Measurements from ENCODE around the gene SH3BGR.

The SH3BGR gene

DNA sequence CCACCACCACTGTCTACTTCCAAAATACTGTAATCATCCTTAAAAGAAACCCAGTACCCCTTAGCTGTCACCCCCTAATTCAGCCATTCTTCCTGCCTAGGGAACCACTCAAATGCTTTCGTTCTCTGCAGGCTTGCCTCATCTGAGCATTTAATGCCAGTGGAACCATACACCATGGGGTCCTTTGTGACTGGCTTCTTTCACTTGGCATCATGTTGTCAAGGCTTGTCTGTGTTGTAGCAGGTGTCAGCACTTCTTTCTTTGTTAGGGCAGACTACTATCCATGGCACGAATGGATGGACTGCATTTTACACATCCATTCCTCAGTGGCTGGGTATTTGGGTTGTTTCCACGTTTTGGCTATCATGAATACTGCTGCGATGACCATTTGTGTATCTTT, 28.5 kb downstream of the SH3BGR start (continued):
- TF ChIP-seq, protein P1, sequence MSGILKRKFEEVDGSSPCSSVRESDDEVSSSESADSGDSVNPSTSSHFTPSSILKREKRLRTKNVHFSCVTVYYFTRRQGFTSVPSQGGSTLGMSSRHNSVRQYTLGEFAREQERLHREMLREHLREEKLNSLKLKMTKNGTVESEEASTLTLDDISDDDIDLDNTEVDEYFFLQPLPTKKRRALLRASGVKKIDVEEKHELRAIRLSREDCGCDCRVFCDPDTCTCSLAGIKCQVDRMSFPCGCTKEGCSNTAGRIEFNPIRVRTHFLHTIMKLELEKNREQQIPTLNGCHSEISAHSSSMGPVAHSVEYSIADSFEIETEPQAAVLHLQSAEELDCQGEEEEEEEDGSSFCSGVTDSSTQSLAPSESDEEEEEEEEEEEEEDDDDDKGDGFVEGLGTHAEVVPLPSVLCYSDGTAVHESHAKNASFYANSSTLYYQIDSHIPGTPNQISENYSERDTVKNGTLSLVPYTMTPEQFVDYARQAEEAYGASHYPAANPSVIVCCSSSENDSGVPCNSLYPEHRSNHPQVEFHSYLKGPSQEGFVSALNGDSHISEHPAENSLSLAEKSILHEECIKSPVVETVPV (CRISPR knock-in tag; IDR thresholded peaks at IDR 0.05): no peak
- TF ChIP-seq PPARA (CRISPR knock-in tag; IDR thresholded peaks at IDR 0.05; ENCODE audit: borderline replicate concordance) (no peak), ZNF565 (CRISPR knock-in tag; conservative IDR thresholded peaks at IDR 0.05; ENCODE audit: low read depth) (no peak)

DNA sequence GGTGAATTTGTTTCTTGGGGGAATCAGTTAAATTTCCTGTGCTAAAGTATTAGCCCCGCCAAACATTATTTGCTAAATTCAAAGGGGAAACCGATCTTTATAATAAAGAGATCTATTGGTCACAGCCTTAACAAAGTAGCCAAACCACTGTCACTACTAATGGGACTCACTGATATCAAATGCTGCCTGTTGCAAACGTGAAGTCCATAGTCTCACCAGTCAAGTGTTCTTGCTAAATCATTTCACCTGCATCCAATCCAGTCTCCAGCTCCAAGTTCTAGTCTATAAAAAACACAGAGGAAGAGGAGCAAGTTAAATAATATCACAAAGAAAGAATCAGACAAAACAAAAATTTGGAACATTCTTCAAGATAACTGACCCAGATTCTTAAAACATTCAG, 30.1 kb downstream of the SH3BGR start:
- TF ChIP-seq ZC3H10 (CRISPR knock-in tag; IDR thresholded peaks at IDR 0.05) (no peak), PPARA (CRISPR knock-in tag; IDR thresholded peaks at IDR 0.05; ENCODE audit: borderline replicate concordance) (no peak), OSR1 (CRISPR knock-in tag; IDR thresholded peaks at IDR 0.05) (no peak), PATZ1 (CRISPR knock-in tag; IDR thresholded peaks at IDR 0.05; ENCODE audit: borderline replicate concordance) (no peak), ZFP3 (CRISPR knock-in tag; IDR thresholded peaks at IDR 0.05) (no peak)
- no peak for ATAC-seq

GRCh38 chr21:39483917-39484316, 32.1 kb downstream of the SH3BGR start:
- peak; percentile 72 for ATAC-seq
- TF ChIP-seq ZFP3 (CRISPR knock-in tag; IDR thresholded peaks at IDR 0.05) (peak; percentile 25; the same call in 1 of the 2 replicates), ISL1 (CRISPR knock-in tag; IDR thresholded peaks at IDR 0.05) (peak; percentile 86), PPARA (CRISPR knock-in tag; IDR thresholded peaks at IDR 0.05; ENCODE audit: borderline replicate concordance) (no peak), SNAI2 (CRISPR knock-in tag; IDR thresholded peaks at IDR 0.05) (0 out of 2 replicates have a peak, but pooled peaks have one; percentile 45)
- TF ChIP-seq, protein P2, sequence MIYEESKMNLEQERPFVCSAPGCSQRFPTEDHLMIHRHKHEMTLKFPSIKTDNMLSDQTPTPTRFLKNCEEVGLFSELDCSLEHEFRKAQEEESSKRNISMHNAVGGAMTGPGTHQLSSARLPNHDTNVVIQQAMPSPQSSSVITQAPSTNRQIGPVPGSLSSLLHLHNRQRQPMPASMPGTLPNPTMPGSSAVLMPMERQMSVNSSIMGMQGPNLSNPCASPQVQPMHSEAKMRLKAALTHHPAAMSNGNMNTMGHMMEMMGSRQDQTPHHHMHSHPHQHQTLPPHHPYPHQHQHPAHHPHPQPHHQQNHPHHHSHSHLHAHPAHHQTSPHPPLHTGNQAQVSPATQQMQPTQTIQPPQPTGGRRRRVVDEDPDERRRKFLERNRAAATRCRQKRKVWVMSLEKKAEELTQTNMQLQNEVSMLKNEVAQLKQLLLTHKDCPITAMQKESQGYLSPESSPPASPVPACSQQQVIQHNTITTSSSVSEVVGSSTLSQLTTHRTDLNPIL (CRISPR knock-in tag; IDR thresholded peaks at IDR 0.05; ENCODE audit: low read depth): peak; percentile 77

GRCh38 chr21:39484711-39485276, 33.0 kb downstream of the SH3BGR start:
- peak; percentile 92 for TF ChIP-seq ISL1 (CRISPR knock-in tag; IDR thresholded peaks at IDR 0.05)
- TF ChIP-seq SNAI2 (CRISPR knock-in tag; IDR thresholded peaks at IDR 0.05): 0 out of 2 replicates have a peak, but pooled peaks have one; percentile 53
- no peak for TF ChIP-seq TOX (CRISPR knock-in tag; IDR thresholded peaks at IDR 0.05; ENCODE audit: borderline replicate concordance)
- peak; percentile 61; the same call in 1 of the 2 replicates for TF ChIP-seq ZFP3 (CRISPR knock-in tag; IDR thresholded peaks at IDR 0.05)
- TF ChIP-seq, protein P2 (CRISPR knock-in tag; IDR thresholded peaks at IDR 0.05; ENCODE audit: low read depth): peak; percentile 48; the same call in 1 of the 2 replicates

GRCh38 chr21:39489380-39489924, 37.7 kb downstream of the SH3BGR start:
- no peak for ATAC-seq
- TF ChIP-seq BACH2 (CRISPR knock-in tag; IDR thresholded peaks at IDR 0.05; ENCODE audit: borderline replicate concordance): no peak
- TF ChIP-seq, protein P1 (CRISPR knock-in tag; IDR thresholded peaks at IDR 0.05): no peak

More at GRCh38 chr21:39484711-39485276, 33.0 kb downstream of the SH3BGR start:
- ATAC-seq: peak; percentile 72

DNA sequence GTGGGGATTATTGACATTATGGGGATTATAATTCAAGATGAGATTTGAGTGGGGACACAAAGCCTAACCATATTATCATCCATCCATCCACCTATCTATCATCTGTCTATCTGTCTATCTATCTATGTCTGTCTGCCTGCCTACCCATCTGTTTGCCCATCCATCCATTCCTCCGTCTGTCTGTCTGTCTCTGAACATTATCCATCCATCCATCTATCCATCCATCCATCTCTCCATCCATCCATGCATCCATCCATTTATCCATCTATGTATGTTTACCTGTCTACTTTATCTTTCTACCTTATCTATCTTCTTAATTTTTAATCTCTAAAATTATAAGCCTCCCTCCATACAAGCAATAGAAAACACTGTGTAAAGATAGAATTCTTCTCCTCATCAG, 47.4 kb downstream of the SH3BGR start:
- no peak for ATAC-seq
- TF ChIP-seq ZNF70 (CRISPR knock-in tag; IDR thresholded peaks at IDR 0.05) (no peak), RARB (CRISPR knock-in tag; IDR thresholded peaks at IDR 0.05) (no peak), ZFP30 (CRISPR knock-in tag; IDR thresholded peaks at IDR 0.05) (no peak), ISL1 (CRISPR knock-in tag; IDR thresholded peaks at IDR 0.05) (no peak), TOX (CRISPR knock-in tag; IDR thresholded peaks at IDR 0.05; ENCODE audit: borderline replicate concordance) (no peak), ZNF8 (CRISPR knock-in tag; IDR thresholded peaks at IDR 0.05) (no peak), OSR1 (CRISPR knock-in tag; IDR thresholded peaks at IDR 0.05) (no peak), ARNTL (CRISPR knock-in tag; IDR thresholded peaks at IDR 0.05; ENCODE audit: borderline replicate concordance, low read depth) (no peak)
- TF ChIP-seq, protein P1 (CRISPR knock-in tag; IDR thresholded peaks at IDR 0.05): no peak
- TF ChIP-seq, protein P3, sequence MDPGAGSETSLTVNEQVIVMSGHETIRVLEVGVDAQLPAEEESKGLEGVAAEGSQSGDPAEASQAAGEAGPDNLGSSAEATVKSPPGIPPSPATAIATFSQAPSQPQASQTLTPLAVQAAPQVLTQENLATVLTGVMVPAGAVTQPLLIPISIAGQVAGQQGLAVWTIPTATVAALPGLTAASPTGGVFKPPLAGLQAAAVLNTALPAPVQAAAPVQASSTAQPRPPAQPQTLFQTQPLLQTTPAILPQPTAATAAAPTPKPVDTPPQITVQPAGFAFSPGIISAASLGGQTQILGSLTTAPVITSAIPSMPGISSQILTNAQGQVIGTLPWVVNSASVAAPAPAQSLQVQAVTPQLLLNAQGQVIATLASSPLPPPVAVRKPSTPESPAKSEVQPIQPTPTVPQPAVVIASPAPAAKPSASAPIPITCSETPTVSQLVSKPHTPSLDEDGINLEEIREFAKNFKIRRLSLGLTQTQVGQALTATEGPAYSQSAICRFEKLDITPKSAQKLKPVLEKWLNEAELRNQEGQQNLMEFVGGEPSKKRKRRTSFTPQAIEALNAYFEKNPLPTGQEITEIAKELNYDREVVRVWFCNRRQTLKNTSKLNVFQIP (CRISPR knock-in tag; IDR thresholded peaks at IDR 0.05; ENCODE audit: borderline replicate concordance, low read depth): no peak
